ENCODE data around the gene ARHGAP1. TPM values are rescaled to one million over a fixed set of nuclear protein-coding genes. Genes with fewer than 3 reads are reported as not detected.

The ARHGAP1 gene
- total and polyA plus RNA-seq, 2 of the 13 experiments (the other 11 are each of a cell fraction or from before 2014, with no cell fraction given): 18.6 to 30.3 TPM

DNA sequence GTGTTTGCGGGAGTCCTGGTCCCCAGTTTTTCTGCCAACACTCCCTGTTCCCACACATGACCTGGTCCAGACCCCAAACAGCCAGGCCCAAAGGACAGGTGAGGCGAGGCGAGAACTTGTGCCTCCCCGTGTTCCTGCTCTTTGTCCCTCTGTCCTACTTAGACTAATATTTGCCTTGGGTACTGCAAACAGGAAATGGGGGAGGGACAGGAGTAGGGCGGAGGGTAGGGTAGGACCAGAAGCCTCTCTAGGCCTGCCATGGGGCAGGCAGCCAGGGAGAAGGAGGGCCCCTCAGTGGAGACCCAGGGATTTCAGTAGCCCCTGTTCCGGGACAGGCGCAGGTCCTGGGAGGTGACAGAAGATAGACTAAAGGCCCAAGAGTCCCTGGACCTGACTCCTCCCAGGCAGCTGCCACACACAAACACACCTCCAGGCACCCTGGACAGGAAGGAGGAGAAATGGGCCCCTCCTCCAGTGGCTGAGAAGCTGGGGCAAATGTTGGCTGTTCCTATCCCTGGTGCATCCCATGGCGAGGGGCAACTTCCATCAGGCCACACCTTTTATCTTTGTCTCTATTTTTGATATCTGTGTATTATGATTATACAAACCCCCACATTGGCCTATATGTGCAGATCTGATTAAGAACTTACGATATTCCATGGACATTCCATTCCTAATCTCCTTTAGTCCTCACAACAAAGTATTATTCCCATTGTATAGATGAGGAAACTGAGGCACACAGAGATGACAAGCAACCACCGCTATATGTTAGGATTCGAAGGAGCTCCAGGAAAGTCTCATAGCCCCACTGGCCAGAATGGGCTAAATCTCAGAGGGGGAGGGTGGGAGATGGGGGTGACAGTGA, 18.0 kb upstream of the ARHGAP1 start (continued):
- TF ChIP-seq, protein P1, sequence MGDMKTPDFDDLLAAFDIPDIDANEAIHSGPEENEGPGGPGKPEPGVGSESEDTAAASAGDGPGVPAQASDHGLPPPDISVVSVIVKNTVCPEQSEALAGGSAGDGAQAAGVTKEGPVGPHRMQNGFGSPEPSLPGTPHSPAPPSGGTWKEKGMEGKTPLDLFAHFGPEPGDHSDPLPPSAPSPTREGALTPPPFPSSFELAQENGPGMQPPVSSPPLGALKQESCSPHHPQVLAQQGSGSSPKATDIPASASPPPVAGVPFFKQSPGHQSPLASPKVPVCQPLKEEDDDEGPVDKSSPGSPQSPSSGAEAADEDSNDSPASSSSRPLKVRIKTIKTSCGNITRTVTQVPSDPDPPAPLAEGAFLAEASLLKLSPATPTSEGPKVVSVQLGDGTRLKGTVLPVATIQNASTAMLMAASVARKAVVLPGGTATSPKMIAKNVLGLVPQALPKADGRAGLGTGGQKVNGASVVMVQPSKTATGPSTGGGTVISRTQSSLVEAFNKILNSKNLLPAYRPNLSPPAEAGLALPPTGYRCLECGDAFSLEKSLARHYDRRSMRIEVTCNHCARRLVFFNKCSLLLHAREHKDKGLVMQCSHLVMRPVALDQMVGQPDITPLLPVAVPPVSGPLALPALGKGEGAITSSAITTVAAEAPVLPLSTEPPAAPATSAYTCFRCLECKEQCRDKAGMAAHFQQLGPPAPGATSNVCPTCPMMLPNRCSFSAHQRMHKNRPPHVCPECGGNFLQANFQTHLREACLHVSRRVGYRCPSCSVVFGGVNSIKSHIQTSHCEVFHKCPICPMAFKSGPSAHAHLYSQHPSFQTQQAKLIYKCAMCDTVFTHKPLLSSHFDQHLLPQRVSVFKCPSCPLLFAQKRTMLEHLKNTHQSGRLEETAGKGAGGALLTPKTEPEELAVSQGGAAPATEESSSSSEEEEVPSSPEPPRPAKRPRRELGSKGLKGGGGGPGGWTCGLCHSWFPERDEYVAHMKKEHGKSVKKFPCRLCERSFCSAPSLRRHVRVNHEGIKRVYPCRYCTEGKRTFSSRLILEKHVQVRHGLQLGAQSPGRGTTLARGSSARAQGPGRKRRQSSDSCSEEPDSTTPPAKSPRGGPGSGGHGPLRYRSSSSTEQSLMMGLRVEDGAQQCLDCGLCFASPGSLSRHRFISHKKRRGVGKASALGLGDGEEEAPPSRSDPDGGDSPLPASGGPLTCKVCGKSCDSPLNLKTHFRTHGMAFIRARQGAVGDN (CRISPR knock-in tag; IDR thresholded peaks at IDR 0.05): peak; percentile 86
- TF ChIP-seq, protein P2, sequence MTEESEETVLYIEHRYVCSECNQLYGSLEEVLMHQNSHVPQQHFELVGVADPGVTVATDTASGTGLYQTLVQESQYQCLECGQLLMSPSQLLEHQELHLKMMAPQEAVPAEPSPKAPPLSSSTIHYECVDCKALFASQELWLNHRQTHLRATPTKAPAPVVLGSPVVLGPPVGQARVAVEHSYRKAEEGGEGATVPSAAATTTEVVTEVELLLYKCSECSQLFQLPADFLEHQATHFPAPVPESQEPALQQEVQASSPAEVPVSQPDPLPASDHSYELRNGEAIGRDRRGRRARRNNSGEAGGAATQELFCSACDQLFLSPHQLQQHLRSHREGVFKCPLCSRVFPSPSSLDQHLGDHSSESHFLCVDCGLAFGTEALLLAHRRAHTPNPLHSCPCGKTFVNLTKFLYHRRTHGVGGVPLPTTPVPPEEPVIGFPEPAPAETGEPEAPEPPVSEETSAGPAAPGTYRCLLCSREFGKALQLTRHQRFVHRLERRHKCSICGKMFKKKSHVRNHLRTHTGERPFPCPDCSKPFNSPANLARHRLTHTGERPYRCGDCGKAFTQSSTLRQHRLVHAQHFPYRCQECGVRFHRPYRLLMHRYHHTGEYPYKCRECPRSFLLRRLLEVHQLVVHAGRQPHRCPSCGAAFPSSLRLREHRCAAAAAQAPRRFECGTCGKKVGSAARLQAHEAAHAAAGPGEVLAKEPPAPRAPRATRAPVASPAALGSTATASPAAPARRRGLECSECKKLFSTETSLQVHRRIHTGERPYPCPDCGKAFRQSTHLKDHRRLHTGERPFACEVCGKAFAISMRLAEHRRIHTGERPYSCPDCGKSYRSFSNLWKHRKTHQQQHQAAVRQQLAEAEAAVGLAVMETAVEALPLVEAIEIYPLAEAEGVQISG (CRISPR knock-in tag; IDR thresholded peaks at IDR 0.05): peak; percentile 98
- TF ChIP-seq AGO2 (optimal IDR thresholded peaks at IDR 0.05; ENCODE audit: low read depth, low read length) (no peak), MAF1 (CRISPR knock-in tag; IDR thresholded peaks at IDR 0.05; ENCODE audit: borderline replicate concordance) (0 out of 2 replicates have a peak, but pooled peaks have one; percentile 75), KDM5A (IDR thresholded peaks at IDR 0.05; ENCODE audit: borderline replicate concordance, low read length) (peak; percentile 36; the same call in 1 of the 2 replicates), CREB1 (IDR thresholded peaks at IDR 0.05) (no peak), CREB1 (CRISPR knock-in tag; IDR thresholded peaks at IDR 0.05) (peak; percentile 62; the same call in 1 of the 2 replicates), ZSCAN29 (CRISPR knock-in tag; conservative IDR thresholded peaks at IDR 0.05) (0 out of 2 replicates have a peak, but pooled peaks have one; percentile 58)
- TF ChIP-seq, protein P3, sequence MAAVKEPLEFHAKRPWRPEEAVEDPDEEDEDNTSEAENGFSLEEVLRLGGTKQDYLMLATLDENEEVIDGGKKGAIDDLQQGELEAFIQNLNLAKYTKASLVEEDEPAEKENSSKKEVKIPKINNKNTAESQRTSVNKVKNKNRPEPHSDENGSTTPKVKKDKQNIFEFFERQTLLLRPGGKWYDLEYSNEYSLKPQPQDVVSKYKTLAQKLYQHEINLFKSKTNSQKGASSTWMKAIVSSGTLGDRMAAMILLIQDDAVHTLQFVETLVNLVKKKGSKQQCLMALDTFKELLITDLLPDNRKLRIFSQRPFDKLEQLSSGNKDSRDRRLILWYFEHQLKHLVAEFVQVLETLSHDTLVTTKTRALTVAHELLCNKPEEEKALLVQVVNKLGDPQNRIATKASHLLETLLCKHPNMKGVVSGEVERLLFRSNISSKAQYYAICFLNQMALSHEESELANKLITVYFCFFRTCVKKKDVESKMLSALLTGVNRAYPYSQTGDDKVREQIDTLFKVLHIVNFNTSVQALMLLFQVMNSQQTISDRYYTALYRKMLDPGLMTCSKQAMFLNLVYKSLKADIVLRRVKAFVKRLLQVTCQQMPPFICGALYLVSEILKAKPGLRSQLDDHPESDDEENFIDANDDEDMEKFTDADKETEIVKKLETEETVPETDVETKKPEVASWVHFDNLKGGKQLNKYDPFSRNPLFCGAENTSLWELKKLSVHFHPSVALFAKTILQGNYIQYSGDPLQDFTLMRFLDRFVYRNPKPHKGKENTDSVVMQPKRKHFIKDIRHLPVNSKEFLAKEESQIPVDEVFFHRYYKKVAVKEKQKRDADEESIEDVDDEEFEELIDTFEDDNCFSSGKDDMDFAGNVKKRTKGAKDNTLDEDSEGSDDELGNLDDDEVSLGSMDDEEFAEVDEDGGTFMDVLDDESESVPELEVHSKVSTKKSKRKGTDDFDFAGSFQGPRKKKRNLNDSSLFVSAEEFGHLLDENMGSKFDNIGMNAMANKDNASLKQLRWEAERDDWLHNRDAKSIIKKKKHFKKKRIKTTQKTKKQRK (IDR thresholded peaks at IDR 0.05; ENCODE audit: low read length): no peak
- TF ChIP-seq, protein P4, sequence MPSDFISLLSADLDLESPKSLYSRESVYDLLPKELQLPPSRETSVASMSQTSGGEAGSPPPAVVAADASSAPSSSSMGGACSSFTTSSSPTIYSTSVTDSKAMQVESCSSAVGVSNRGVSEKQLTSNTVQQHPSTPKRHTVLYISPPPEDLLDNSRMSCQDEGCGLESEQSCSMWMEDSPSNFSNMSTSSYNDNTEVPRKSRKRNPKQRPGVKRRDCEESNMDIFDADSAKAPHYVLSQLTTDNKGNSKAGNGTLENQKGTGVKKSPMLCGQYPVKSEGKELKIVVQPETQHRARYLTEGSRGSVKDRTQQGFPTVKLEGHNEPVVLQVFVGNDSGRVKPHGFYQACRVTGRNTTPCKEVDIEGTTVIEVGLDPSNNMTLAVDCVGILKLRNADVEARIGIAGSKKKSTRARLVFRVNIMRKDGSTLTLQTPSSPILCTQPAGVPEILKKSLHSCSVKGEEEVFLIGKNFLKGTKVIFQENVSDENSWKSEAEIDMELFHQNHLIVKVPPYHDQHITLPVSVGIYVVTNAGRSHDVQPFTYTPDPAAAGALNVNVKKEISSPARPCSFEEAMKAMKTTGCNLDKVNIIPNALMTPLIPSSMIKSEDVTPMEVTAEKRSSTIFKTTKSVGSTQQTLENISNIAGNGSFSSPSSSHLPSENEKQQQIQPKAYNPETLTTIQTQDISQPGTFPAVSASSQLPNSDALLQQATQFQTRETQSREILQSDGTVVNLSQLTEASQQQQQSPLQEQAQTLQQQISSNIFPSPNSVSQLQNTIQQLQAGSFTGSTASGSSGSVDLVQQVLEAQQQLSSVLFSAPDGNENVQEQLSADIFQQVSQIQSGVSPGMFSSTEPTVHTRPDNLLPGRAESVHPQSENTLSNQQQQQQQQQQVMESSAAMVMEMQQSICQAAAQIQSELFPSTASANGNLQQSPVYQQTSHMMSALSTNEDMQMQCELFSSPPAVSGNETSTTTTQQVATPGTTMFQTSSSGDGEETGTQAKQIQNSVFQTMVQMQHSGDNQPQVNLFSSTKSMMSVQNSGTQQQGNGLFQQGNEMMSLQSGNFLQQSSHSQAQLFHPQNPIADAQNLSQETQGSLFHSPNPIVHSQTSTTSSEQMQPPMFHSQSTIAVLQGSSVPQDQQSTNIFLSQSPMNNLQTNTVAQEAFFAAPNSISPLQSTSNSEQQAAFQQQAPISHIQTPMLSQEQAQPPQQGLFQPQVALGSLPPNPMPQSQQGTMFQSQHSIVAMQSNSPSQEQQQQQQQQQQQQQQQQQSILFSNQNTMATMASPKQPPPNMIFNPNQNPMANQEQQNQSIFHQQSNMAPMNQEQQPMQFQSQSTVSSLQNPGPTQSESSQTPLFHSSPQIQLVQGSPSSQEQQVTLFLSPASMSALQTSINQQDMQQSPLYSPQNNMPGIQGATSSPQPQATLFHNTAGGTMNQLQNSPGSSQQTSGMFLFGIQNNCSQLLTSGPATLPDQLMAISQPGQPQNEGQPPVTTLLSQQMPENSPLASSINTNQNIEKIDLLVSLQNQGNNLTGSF (CRISPR knock-in tag; IDR thresholded peaks at IDR 0.05): 0 out of 2 replicates have a peak, but pooled peaks have one; percentile 20

Measured in HepG2 (cell line).